Naive B cell (primary cell): ENCODE measurements around the gene ZNF541. TPM values are rescaled to one million over a fixed set of nuclear protein-coding genes. Genes with fewer than 3 reads are reported as not detected.

Experiments used
- ATAC-seq, 2 donors: fragments of 150-1000 bp; cut with Tn5 transposase; 2 replicates each; pipeline ENCODE4 v1.10.0; 2021; ENCODE audit warnings: low read depth in 2 of 2, mild to moderate bottlenecking in 2 of 2, moderate library complexity in 2 of 2
- DNase-seq: peaks from one replicate; pipeline ENCODE4 v3.0.0; 2022
- H3K27ac Mint-ChIP-seq, 6 donors: one replicate each; pipeline ENCODE4 v1.8.0; 2020 to 2022; ENCODE audit warnings: mild to moderate bottlenecking in 6 of 6, mixed read lengths in 6 of 6, moderate library complexity in 5 of 6, inconsistent platforms in 2 of 6
- H3K27me3 Mint-ChIP-seq, 3 donors: one replicate each; pipeline ENCODE4 v1.8.0; 2021 to 2022; ENCODE audit warnings: mixed read lengths in 3 of 3, mild to moderate bottlenecking in 1 of 3
- H3K36me3 Mint-ChIP-seq, 2 donors: one replicate each; pipeline ENCODE4 v1.8.0; 2020 to 2022; ENCODE audit warnings: mixed read lengths in 2 of 2, inconsistent platforms in 1 of 2, mild to moderate bottlenecking in 1 of 2
- H3K4me1 Mint-ChIP-seq, 3 donors: one replicate each; pipeline ENCODE4 v1.8.0; 2020 to 2022; ENCODE audit warnings: mixed read lengths in 3 of 3, inconsistent platforms in 1 of 3, mild to moderate bottlenecking in 1 of 3, moderate library complexity in 1 of 3
- H3K4me3 Mint-ChIP-seq, 8 donors: one replicate each; pipeline ENCODE4 v1.8.0; 2020 to 2022; ENCODE audit warnings: mild to moderate bottlenecking in 8 of 8, mixed read lengths in 8 of 8, moderate library complexity in 8 of 8, inconsistent platforms in 2 of 8
- H3K9me3 Mint-ChIP-seq, 7 donors: one replicate each; pipeline ENCODE4 v1.8.0; 2020 to 2022; ENCODE audit warnings: mixed read lengths in 7 of 7, mild to moderate bottlenecking in 5 of 7, inconsistent platforms in 2 of 7, moderate library complexity in 1 of 7
- polyA plus RNA-seq, 6 donors: library from polyadenylated mRNA; unstranded; fragments of 300-500 nt; fragmentation: Illumina TruSeq; gene quantifications; one replicate each; pipeline ENCODE4 v1.2.3, GENCODE V29; 2021; ENCODE audit warnings: low read depth in 6 of 6

The ZNF541 gene
- polyA plus RNA-seq, 6 donors from 2014 or later = not detected

DNA sequence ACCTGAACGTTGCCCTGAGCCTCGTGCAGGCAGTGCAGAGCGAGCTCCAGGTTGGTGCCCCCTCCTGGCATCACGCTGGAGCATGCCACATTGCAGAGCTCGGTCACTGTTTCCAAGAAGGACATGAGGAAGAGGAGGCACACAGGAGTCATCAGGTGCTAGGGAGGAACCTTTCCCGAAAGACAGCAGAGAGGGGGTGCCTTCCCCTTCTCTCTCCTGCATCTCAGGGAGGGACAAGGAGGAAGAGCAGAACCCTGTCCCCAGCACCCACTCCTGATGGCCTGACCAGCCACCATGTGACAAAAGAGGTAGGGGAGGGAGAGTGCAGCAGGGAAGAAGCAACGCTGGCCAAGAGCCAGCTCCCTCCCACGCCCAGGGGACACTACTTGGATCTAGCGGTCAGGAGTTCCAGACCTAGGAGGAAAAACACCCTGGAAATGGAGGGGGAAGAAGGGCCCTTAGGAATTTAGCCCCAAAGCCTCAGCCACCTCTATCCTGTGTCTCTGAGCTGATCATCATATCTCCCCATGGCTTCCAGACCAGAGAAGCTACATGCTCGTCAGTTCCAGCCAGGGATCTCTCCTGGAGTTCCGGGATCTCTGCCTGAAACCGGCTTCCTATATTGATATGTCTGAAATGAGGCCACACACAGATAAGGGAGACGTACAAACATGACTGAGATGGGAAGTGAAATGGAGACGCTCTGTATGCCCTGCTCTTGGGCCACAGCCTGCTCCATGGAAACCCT is 41.1 kb downstream of the ZNF541 start:
- DNase-seq (no peak), ATAC-seq (no peak)
- Mint-ChIP-seq H3K9me3 (peaks cover 0 to 9% (median 0%) of the 10 kb centered on the region in 7 donors), H3K36me3 (peaks cover 0 to 7% of the 10 kb centered on the region in 2 donors), H3K4me1 (no peaks in the 10 kb centered on the region), H3K27me3 (peaks cover 22 to 45% (median 28%) of the 10 kb centered on the region in 3 donors), H3K4me3 (no peak overlapping the region), H3K27ac (peak overlapping the region in 1 of 6 donors; percentile 54)

DNA sequence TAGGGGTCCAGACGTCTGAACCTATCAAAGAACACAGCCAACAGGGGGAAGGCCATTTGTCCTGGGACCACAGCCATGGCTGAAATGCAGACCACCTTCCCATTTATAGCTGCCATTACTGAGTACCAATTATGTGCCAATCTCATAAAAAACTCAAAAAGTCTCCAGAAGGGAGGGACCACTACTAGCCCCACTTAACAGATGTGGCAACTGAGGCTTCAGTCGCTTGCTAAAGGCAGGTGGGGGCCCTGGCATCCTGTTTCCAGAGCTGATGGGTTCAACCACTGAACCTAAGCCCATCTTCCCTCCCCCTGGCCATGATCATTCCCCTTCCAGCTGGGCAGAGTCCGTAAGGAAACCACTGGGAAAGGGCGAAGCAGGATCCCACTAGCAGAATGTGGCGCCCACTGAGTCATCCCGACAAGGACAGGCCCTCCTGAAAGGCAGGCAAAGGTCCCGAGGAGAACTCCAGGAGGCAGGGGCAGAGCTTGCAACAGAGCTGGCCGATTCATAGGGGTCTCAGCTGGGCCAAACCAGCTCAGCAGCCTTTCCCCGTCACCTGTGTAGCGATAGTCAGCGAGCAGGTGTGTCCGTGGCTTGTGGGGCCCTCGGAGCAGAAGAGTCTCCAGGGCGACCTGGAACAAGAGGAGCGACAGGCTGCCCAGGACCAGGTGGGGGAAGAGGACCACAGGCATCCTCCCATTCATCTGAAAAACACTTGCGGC is 43.8 kb downstream of the ZNF541 start:
- Mint-ChIP-seq H3K27ac (no peak overlapping the region), H3K9me3 (peaks cover 0 to 3% (median 0%) of the 10 kb centered on the region in 7 donors), H3K27me3 (peaks cover 21 to 38% (median 26%) of the 10 kb centered on the region in 3 donors), H3K36me3 (no peaks in the 10 kb centered on the region), H3K4me1 (no peaks in the 10 kb centered on the region), H3K4me3 (no peak overlapping the region)
- no peak for ATAC-seq
- no peak for DNase-seq

DNA sequence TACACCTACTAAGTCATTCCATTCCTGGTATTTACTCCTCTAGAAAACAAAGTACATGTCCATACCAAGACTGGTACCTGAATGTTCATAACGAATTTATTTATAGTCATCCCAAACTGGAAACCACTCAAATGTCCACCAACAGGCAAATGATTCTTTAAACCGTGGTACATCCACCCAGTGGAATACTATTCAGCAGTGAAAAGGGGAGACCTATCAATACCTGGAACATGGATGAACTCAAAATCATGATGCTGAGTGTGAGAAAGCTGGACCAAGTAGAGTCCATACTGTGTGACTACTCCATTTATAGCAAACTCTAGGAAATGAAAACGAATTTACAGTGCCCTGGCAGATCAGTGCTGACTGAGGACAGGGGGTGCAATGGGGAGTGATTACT is 46.1 kb downstream of the ZNF541 start:
- ATAC-seq (no peak), DNase-seq (no peak)
- Mint-ChIP-seq H3K4me1 (peaks cover 7 to 16% (median 8%) of the 10 kb centered on the region in 3 donors), H3K27ac (no peak overlapping the region), H3K36me3 (no peaks in the 10 kb centered on the region), H3K4me3 (no peak overlapping the region), H3K9me3 (peaks cover 0 to 3% (median 0%) of the 10 kb centered on the region in 7 donors), H3K27me3 (peaks cover 20 to 41% (median 35%) of the 10 kb centered on the region in 3 donors)

DNA sequence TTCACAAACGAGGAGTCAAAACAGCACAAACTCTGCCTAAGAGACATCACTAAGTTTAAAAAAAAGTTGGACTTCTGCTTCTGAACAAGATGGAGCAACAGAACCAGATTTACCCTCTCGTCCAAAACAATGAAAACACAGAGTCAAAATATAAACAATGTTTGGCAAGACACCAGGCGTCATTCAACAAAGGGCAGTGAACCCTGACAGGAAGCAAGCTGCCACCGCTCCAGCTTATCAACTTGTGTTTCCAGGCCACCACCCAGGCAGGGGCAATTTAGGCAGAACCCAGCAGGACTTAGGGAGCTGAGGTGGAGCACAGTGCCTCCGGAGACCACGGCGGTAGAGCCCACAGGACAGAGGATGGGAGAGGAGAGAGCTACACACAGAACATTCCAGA is 49.5 kb downstream of the ZNF541 start:
- peak; percentile 50 to 64 for ATAC-seq
- peak overlapping the region in 2 of 6 donors; percentile 65 to 92 for H3K27ac Mint-ChIP-seq

More for the DNA sequence above, 49.5 kb downstream of the ZNF541 start:
- Mint-ChIP-seq H3K4me1 (peaks cover 25 to 40% (median 32%) of the 10 kb centered on the region in 3 donors), H3K9me3 (peaks cover 0 to 3% (median 0%) of the 10 kb centered on the region in 7 donors), H3K36me3 (no peaks in the 10 kb centered on the region), H3K4me3 (peak overlapping the region in 1 of 8 donors; percentile 11), H3K27me3 (peaks cover 19 to 38% (median 36%) of the 10 kb centered on the region in 3 donors)
- DNase-seq = no peak

Other genes with a start within 250 kb of the ZNF541 start
- gene C5AR2, start 241.0 kb downstream of the ZNF541 start, polyA plus RNA-seq = not detected
- 10 to 100 TPM in 1 of 6 donors, 1 to 10 TPM in 4, not detected in 1; 3.0 to 13.3 (median 4.1) TPM for gene DHX34, start 223.8 kb downstream of the ZNF541 start, polyA plus RNA-seq
- gene MEIS3, start 153.6 kb downstream of the ZNF541 start, polyA plus RNA-seq = not detected
- gene SLC8A2, start 101.3 kb downstream of the ZNF541 start, polyA plus RNA-seq = not detected
- gene KPTN, start 88.9 kb downstream of the ZNF541 start, polyA plus RNA-seq = 10 to 100 TPM in 2 of 6 donors, 1 to 10 TPM in 4; 6.1 to 25.8 (median 9.3) TPM
- 100 to 1,000 TPM in 1 of 6 donors, 10 to 100 TPM in 5; 68.5 to 111 (median 78.4) TPM for gene NAPA, start 58.1 kb downstream of the ZNF541 start, polyA plus RNA-seq
- 1 to 10 TPM in 1 of 6 donors, under 1 TPM in 4, not detected in 1; 0.37 to 1.5 (median 0.83) TPM for gene BICRA, start 36.0 kb upstream of the ZNF541 start, polyA plus RNA-seq
- gene EHD2, start 140.3 kb upstream of the ZNF541 start, polyA plus RNA-seq = not detected
- gene NOP53, start 172.4 kb upstream of the ZNF541 start, polyA plus RNA-seq = 100 to 1,000 TPM; 128 to 360 (median 285) TPM
- 100 to 1,000 TPM in 3 of 6 donors, 10 to 100 TPM in 3; 68.2 to 131 (median 102) TPM for gene SELENOW, start 205.6 kb upstream of the ZNF541 start, polyA plus RNA-seq
- gene TPRX1, start 231.4 kb upstream of the ZNF541 start, polyA plus RNA-seq = not detected
- not detected for gene CRX, start 248.8 kb upstream of the ZNF541 start, polyA plus RNA-seq